8988T (cell line): ENCODE measurements around the gene GREB1.
A peak's percentile ranks its signal among the peaks of the same experiment; 100 is the strongest.

Experiments
- DNase-seq: peaks from one replicate; pipeline ENCODE4 v3.0.0; 2011

The GREB1 gene

DNA sequence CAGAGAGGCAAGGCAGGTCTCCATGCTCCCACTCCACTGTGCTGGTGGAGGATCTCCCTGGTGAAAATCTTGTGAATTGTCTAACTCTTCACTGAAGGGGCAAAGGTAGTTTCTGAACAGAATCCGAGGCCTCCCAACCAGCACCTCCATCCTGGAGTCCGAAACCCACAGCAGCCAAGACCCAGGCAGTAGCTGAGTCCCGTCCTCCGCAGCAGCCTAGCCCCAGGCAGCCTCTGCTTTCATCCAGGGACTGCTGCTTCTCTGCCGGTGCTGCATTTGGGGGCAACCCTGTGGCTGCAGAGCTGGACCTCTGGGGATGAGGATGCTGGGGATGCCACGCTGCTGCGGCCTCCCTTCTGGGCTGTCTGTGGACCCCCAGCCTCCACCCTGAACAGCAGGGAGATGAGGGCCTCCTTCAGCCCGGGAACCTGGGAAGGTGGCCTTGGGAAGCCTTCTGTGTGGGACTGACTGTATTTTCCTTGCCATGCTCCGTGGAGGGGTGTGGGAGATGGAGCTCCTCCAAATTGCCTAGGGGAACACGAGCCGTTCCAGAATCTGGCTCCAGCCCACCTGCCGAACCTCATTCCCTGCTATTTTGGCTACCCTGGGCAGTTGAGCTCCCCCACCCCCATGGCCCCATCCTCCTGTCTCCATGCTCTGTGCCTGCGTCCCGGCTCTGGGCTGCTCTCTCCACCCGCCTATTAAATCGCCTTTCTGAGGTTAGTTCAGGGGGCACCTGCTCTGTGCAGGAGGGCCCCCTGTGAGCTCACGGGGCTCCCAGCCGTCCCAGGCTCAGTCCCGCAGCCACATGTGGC lies 48.2 kb downstream of the GREB1 start:
- no peak for DNase-seq

DNA sequence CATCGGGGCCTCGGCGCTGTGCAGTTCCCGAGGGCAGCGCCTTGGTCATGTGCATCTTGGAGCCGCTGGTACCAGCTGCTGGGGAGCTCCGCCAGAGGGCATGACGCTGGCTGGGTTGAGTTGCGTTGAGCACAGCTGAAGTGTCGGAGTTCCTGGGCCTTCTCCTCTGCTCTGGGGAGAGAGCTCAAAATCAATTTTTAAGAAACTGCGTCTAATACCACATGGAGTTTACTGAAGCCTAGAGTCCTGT lies 48.7 kb downstream of the GREB1 start:
- no peak for DNase-seq

DNA sequence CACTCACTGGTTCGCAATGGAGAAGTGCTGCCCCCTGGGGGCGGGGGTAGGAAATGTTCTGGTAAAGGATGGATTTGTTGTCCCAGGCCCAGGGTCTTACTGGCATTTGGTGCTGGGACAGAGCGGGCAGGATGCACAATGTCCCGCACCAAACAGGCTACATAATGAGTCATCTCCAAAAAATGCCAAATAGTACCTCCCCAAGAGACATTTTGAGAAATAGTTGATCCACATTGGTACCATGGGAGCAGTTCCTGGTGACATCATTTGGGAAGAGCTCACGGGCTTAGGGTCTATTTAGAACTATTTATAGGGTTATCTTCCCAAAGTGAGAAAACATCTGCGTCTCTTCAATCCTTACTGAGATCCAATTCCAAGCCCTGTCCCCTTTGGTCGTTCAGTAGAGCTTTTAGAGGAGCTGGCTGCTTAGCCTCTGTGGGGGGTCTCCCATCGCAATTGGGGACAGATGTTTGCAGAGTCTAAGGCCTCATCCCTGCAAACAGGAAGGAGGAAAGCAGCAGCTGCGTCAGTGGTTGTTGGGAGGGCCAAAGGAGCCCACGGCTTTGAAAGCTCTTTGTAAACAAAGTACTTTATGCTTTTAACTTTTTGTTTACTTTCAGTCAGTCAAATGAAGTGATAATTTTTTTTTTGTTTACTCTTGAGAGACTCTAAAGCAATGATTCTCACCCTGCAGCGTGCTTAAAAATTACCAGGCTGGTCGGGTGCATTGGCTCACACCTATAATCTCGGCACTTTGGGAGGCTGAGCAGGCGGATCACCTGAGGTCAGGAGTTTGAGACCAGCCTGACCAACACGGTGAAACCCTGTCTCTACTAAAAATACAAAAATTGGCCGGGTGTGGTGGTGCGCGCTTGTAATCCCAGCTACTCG lies 49.3 kb downstream of the GREB1 start:
- peak; percentile 49 for DNase-seq

DNA sequence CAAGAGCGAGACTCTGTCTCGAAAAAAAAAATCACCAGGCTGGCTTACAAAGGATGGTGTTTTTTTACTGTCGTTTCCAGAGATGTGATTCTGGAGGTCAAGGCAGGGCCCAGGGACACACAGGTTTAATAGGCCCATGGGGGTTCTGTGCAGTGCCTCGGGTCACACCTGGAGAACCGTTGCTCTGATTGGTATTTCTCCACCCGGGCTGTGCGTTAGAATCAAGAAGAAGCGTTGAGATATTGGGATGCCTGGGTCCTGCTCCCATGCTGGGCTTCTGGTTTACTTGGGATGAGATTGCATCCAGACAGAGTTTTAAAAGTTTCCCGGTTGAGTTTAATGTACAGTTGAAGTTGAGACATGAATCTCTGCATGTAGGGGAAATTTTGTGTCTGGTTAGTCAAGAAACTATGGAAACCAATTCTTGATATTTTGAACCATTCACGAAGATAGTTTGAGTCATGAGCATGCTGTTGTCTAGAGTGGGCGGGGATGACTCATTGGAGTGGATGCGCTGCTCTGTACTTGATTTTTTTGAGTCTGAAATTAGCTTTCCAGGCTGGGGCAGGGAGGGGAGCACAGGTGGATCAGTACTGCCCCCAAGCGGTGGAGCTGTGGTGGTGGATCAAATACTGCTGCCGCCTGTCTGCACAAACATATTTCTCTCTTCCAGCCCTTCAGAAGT lies 50.1 kb downstream of the GREB1 start:
- peak; percentile 77 for DNase-seq

DNA sequence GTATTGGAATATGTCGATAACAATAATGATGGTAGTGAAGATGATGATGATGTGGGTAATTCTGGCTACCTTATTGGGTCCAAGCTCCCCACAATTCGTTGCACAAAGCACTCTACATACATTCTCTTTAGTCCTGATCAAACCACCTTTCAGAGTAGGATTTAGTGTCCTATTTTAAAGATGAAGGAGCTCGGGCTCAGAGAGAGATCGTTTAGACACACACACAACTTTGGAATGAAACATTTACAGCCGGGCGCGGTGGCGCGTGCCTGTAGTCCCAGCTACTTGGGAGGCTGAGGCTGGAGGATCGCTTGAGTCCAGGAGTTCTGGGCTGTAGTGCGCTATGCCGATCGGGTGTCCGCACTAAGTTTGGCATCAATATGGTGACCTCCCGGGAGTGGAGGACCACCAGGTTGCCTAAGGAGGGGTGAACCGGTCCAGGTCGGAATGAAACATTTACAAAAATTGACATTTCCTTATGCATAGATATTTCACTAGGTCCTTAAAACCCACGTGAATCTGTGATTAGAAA lies 50.7 kb downstream of the GREB1 start:
- DNase-seq: no peak

DNA sequence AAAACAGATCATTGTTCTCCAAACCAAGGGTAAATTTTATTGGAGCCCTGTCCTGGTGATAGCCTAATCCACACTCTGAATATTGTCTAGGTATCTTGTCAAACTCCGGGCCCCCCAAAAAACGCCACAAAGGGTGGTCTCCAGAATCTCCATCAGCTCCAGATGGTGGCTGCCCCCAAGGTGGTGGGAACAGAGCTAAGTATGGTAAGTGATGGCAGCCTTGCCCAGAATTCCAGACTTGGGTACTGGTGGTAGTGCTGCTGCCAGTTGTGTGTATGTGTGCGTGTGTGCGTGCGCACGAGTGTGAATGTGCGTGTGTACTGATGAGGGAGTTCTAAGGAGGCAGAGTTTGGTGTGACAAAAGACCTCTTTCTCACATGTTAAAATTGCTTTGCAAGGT lies 51.2 kb downstream of the GREB1 start:
- no peak for DNase-seq

DNA sequence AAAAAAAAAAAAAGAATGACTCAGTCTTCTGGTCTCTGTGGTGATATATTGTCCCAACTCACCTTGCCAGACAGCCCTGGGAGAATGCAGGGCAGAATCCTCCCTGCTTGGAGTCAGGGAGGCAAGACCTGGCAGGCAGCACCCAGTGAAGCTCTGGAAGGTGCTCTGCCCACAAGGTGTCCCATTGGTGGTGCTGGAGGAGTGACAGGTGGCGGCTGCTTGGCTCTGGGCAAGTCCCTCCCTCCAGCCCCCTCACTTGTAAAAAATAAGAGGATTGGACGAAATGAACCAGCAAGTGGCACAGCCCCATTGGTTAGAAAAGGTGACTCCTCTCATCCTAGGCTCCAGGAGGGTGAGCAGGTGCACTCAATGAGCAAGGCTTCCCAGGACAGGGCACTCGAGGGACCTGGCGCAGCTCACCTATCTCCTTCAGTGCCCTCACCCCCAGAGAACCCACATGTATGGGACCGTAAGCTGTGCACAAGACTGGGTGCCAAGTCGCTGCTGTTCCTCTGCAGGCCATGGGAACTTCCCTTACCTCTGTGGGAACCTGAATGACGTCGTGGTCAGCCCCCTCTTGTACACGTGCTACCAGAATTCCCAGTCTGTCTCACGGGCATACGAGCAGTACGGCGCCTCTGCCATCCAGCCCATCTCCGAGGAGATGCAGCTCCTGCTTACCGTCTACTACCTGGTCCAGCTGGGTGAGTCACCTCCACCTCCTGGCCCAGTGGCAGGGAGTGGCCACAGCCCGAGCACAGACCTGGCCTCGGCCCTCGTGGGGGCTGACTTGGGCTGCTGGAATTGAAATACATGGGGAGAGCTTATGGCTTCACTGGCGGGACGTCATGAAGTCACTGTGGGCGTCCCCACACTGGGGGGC lies 54.6 kb downstream of the GREB1 start:
- no peak for DNase-seq

DNA sequence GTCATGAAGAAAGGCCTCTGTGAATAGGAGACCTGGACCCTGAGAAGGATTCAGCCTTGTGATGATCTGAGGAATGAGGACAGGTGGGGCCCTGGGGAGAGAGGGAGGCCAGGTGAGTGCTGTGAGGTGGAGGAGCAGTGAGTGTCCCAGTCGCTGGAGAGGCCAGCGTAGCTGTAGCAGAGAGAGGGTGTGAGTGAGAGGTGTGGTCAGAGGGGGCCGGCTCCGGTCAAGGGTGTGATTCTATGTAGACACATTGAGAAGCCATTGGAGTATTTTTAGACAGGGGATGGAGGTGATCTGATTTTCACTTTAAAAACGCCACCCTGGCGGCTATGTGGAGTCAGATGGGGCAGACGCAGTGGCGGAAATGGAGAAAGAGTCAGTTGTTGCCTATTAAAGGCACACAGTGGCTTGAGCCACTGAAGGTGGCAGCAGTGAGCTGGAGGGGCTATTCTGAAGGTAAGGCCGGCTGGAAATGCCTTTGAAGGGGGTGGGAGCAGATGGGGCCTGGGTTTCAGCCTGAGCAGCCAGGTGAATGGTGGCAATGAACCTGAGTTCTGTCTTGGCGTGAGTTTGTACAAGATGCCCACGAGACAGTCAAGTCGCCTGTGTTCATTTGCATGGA lies 55.6 kb downstream of the GREB1 start:
- DNase-seq: no peak

DNA sequence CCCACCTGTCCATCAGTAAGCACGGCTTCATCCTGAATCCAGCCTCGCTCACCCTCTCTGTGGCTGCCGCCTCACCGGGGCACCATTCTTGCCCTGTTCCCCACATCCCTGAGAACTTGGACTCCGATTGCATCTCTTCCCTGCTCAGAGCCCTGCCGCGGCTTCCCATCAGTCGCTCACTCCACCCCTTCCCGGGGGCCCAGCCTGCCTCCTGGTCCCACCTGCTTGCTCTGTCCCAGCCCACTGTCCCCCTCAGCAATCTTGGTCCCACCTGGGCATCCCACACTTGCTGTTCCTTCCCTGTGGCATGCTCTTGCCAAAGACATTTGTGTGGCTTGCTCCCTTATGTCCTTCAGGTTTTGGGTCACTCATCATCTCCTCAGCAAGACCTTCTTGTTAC lies 56.3 kb downstream of the GREB1 start:
- DNase-seq: no peak

DNA sequence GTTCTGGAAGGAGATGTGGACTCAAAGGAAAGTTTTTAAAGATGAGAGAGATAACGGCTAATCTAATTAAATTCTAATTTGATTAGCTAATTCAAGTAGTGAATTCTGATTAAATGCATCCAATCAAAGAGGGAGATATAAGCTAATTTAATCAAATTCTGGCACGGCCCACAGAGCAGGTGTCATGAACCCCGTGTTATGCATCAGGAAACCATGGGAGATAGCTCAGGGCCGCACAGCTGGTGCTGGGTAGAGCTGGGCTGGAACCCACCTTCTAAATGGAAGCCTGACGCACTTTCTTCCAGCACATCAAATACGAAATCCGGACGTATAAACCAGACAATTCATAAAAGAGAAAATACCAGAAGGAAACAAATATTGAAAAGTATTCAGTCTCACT lies 57.2 kb downstream of the GREB1 start:
- DNase-seq: no peak

DNA sequence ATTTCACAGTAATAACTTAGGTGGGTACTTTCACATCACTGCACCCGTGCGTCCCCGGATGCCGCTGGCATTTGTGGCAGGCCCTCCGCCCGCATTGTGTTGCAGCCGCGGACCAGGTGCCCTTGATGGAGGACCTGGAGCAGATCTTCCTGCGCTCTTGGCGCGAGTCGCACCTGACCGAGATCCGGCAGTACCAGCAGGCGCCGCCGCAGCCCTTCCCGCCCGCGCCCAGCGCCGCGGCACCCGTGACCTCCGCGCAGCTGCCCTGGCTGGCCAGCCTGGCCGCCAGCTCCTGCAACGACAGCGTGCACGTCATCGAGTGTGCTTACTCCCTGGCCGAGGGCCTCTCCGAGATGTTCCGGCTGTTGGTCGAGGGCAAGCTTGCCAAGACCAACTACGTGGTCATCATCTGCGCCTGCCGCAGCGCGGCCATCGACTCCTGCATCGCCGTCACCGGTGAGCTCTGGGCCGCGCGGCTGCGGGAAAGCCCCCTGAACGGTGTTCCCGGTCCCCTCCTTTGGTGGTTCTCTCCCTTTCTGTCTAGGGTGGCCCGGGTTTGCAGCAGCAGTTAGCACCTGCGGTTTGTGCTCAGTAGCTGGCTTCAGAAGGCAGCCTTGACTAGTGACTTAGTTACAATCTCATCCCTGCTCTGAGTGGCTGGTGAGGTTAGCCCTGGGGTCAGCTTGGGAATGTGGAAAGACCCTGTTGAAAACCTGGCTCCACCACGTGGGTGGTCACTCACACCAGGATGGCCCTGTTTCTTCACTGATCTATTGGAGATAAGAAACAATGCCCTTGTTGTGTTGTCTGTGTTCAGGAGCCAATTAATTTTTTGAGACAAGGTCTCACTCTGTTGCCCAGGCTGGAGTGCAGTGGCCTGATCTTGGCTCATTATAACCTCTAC lies 59.1 kb downstream of the GREB1 start:
- DNase-seq: no peak

DNA sequence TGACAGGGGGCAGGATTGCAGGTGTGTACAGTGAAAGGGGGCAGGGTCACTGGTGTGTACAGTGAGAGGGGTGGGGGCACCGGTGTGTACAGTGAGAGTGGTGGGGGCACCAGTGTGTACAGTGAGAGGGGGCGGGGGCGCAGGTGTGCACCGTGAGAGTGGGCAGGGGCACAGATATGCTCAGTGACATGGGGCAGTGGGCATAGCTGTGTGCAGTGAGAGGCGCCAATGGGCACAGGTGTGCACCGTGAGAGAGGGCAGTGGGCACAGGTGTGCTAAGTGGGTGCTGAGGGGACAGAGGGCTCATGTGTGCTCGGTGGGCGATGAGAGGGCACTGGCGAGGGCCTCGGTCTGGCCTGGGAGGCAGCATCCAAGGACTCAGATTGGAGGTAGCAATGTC lies 63.0 kb downstream of the GREB1 start:
- DNase-seq: no peak

DNA sequence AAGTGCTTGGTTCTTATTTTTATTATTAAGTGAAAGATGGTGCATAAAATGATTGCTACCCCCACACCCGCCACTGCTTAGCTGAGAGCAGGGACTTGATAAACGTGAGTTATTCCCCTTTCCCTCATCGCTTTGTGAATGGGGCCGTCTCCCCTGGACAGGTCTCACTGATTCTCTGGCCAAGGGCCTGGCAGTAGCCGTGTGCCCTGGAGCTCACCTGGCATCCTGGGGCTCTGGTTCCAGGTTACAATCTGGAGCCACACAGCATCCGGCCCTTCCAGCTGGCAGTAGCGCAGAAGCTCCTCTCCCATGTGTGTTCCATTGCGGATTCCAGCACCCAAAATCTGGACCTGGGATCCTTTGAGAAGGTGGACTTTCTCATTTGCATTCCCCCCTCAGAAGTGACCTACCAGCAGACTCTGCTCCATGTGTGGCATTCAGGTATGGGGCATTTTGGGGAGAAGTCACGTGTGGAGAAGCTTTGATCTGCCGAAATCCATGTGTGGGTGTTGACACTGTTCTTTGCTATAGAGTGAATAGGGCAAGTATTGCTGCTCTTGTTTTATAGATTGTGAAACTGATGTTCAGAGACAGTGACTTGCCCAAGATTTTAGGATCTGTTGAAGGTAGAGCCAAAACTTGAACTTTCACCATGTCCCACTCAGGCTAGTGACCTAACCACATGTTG lies 63.8 kb downstream of the GREB1 start:
- DNase-seq: no peak

DNA sequence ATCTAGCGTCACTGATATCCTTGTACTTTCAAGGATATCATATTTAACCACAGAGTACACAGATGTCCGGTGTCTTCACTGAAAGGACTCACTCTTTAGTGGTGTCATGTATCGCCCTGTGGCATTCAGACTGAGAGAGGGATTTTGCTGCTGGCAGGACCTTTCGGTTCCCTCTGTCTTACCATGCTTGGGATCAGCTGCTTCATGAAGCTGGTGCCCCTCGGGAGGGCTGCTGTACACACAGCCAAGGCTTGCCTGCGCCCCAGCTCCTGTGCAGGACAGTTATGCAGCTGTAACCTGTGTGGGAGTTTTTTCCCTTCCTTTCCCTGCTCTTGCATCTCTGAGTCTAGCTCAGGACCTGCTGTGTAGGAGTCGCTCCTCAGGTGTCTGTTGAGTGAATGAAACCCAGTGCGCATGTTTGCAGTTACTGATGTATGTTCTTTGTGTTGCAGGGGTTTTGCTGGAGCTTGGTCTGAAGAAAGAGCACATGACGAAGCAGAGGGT lies 64.4 kb downstream of the GREB1 start:
- no peak for DNase-seq

DNA sequence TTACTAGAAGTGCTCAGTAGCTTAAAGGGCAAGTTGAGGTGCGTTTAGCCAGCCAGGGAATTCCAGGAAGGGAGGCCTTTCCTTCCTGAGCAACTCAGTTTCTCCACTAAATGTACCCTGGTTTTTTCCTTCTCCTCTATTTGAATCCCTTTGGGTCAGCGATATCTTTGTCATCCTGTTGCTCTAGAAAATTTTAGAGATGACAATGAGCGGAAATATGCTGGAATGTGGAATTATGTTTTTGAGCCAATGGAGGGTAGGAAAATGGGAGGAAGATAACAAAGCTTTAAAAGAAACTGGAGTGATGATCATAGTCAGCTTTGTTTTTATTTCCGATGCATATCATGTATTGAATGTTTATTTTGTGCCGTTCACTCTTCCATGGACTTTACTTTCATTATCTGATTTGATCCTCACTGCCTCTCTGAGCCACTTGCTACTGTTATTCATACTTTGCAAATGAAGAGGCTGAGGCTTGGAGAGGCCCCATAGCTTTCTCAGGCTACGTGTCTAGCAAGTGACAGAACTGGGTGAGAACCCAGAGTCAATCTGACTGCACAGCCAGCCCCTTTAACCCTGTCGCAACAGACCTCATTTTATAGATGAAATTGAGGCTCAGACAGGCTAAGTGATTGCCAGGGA lies 68.8 kb downstream of the GREB1 start:
- no peak for DNase-seq

DNA sequence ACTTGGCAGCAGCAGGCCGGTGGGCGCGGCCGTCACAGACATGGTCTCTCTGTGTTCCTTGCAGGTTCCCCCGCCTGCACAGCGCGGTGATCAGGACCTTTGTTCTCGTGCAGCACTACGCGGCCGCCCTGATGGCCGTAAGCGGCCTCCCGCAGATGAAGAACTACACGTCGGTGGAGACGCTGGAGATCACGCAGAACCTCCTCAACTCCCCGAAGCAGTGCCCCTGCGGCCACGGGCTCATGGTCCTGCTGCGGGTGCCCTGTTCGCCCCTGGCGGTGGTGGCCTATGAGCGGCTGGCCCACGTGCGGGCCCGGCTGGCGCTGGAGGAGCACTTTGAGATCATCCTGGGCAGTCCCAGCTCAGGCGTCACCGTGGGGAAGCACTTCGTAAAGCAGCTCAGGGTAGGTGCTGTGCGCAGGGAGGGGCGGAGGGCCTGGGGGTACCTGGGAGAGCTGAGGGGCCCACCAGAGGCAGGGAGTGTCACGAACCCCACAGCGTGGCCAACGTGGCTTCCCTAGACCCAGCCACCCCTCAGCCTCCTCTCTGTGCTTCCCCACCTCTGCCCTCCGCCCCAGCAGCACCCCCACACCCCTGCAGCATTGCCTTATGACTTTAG lies 76.9 kb downstream of the GREB1 start:
- no peak for DNase-seq

DNA sequence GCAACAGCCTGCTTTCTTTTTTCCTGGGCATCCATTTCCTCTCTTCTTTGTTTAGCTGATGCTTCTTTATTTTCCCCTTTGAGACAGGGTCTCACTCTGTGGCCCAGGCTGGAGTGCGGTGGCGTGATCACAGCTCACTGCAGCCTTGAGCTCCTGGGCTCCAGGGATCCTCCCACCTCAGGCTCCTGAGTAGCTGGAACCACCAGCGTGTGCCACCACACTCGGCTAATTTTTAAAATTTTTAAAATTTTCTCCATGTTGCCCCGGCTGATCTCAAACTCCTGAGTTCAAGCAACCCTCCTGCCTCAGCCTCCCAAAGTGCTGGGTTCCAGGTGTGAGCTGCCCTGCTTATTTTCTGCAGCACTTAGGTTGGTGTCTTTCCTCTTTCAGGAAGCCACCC lies 77.4 kb downstream of the GREB1 start:
- DNase-seq: no peak

DNA sequence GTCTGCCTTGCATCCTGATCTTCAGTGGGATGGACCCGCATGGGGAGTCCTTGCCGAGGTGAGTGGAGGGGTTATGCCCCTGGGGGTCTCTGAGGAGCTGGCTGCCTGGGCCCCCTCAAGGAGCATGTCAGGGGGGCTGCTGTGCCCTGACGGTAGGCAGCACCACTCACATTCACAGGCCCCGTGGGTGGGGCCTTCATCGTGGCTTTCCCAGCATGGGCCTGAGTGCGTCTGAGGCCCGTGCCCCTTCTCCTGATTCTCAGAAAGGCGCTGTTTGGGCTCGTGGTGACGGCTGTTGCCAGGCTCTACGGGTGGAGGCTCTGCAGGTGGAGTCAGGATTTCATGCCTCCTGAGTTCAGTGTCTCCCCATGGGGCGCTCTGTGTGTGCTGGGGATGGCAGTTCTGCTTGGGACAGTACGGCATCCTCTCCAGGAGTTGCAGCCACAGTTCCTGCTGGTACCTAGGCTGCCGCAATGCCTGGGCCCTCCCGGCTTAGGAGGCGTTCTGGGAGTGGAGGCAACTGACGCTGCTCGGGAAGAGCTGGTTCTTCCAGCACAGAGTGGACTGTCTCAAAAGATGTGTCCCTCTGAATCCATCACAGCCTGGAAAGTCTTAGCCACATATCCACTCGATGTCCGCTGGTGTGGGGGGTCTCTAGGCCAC lies 78.8 kb downstream of the GREB1 start:
- DNase-seq: no peak

DNA sequence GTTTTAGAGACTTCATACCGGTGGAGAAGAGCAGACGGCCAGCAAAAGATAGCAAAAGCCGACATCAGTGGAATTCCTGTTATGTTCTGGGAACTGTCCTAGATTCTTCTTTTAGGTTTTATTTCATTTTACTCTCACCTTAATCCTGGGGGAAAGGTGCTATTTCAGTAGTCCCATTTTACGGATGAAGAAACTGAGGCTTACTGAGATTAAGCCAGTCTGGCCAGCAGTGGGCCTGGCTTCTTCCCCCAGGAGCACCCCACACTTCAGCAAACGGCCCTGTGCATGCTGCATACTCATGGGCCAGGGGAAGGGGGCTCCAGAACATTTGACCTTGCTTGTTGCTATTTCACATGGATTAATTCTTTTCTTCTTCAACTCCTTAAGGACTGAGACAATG lies 79.5 kb downstream of the GREB1 start:
- no peak for DNase-seq
